Stimulated activated naive B cell treated with anti-CD40 and anti-IgM and Interleukin-4, amounts not matched to agents 10 μg/mL and 1 μg/mL and 100 μg/mL, for 72 hours (primary cell): ENCODE measurements around the gene RHOBTB3.
"Not testable (repeated sequence)": the region's sequence is repeated elsewhere in the genome, so short reads cannot be mapped to it uniquely, and the experiment has no call there.

ENCODE experiments used
- ATAC-seq, 2 donors: fragments of 150-1000 bp; cut with Tn5 transposase; replicated peaks; 2 replicates each; pipeline ENCODE4 v1.10.0; 2021; ENCODE audit warnings: moderate library complexity in 1 of 2
- DNase-seq: peaks from one replicate; pipeline ENCODE4 v3.0.0; 2021
- H3K27ac Mint-ChIP-seq: one replicate; pipeline ENCODE4 v1.8.0; 2022; ENCODE audit warnings: mild to moderate bottlenecking, mixed read lengths
- H3K27me3 Mint-ChIP-seq, 2 donors: one replicate each; pipeline ENCODE4 v1.8.0; 2022; ENCODE audit warnings: mixed read lengths in 2 of 2
- H3K36me3 Mint-ChIP-seq, 2 donors: one replicate each; pipeline ENCODE4 v1.8.0; 2022; ENCODE audit warnings: mixed read lengths in 2 of 2, mild to moderate bottlenecking in 1 of 2
- H3K4me1 Mint-ChIP-seq, 2 donors: one replicate each; pipeline ENCODE4 v1.8.0; 2022; ENCODE audit warnings: mixed read lengths in 2 of 2, mild to moderate bottlenecking in 1 of 2
- H3K4me3 Mint-ChIP-seq, 2 donors: one replicate each; pipeline ENCODE4 v1.8.0; 2022; ENCODE audit warnings: mild to moderate bottlenecking in 2 of 2, mixed read lengths in 2 of 2, moderate library complexity in 1 of 2
- H3K9me3 Mint-ChIP-seq, 2 donors: one replicate each; pipeline ENCODE4 v1.8.0; 2022; ENCODE audit warnings: mixed read lengths in 2 of 2, mild to moderate bottlenecking in 1 of 2

RHOBTB3 gene, protein sequence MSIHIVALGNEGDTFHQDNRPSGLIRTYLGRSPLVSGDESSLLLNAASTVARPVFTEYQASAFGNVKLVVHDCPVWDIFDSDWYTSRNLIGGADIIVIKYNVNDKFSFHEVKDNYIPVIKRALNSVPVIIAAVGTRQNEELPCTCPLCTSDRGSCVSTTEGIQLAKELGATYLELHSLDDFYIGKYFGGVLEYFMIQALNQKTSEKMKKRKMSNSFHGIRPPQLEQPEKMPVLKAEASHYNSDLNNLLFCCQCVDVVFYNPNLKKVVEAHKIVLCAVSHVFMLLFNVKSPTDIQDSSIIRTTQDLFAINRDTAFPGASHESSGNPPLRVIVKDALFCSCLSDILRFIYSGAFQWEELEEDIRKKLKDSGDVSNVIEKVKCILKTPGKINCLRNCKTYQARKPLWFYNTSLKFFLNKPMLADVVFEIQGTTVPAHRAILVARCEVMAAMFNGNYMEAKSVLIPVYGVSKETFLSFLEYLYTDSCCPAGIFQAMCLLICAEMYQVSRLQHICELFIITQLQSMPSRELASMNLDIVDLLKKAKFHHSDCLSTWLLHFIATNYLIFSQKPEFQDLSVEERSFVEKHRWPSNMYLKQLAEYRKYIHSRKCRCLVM

DNA sequence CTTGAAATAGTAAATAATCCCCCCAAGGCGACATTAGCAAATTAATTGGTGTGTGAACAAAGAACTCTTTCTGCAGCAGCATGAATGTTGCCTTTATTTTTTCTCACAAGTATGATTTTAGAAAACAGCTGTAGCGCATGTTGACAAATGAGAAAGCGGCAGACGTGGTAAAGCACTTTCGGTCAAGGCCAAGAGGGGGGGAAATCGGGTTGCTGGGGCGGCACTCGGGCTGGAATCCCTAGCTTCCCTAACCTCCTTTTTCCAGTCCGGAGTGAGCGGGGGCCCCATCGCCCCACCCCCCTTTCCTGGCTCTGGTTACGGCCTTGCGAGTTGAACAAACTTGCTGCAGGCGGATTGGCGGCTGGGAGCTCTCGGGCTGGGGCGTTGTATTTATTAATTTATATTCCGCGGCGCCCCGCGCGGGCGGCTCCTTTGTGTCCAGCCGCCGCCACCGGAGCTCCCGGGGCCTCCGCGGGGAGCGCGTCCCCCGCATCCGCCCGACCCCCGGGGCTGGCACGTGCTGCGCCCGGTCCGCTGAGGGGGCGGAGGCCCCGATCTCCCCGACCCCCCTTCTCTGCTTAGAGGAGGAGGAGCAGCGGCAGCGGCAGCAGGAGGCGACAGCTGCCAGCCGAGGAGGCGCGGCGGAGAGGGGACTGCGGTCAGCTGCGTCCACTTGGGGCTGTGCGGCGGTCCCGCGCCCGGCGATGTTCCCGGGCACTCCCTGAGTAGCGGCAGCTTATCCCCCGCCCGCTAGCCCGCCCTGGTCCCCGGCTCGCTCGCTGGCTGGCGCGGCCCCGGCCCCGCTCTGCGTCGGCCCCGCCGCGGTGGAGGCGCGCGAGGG lies at the start of gene RHOBTB3:
TSS of gene RHOBTB3 (plus strand) at position 607 of the 841 bp plus-strand sequence. CDS start 347 bp downstream, outside the sequence.
- Mint-ChIP-seq H3K4me1 (peaks cover 9 to 15% of the 10 kb centered on the region in 2 donors), H3K36me3 (no peaks in the 10 kb centered on the region), H3K27ac (peak within 1 kb of the TSS; percentile 79), H3K9me3 (no peaks in the 10 kb centered on the region), H3K4me3 (peak within 1 kb of the TSS; percentile 87 to 93), H3K27me3 (peaks cover 16 to 27% of the 10 kb centered on the region in 2 donors)
- DNase-seq (no peak), ATAC-seq (peak; percentile 67 to 72)

DNA sequence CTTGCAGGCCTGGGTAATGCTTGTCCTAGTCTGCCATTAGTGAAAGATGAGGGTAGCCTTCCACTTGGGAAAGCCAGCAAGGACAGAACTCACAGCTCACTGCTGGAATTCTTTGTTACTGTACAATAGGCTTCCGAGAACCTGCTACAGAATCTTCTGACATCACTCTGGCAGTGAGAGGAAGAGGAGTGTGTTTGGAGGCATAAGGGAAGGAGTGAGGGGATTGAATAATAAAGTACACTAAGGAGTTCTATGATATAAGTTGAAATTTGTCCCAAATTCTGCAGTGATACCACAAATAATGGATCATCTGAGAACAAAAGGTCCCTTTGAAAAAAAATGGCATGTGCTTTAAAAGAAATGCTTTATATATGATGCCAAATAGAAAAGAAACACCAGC lies 48.2 kb upstream of the RHOBTB3 start, which contains the start of gene SPATA9:
TSS of gene SPATA9 (minus strand) at position 101 of the 400 bp plus-strand sequence. CDS start 137 bp downstream, outside the sequence.
- peaks cover 10 to 12% of the 10 kb centered on the region in 2 donors for H3K27me3 Mint-ChIP-seq
- H3K9me3 Mint-ChIP-seq, result peaks cover 0 to 1% of the 10 kb centered on the region in 2 donors
- H3K36me3 Mint-ChIP-seq, result no peaks in the 10 kb centered on the region
- DNase-seq, result no peak
- H3K27ac Mint-ChIP-seq, result no peak within 1 kb of the TSS
- H3K4me3 Mint-ChIP-seq, result no peak within 1 kb of the TSS
- no peaks in the 10 kb centered on the region for H3K4me1 Mint-ChIP-seq
- ATAC-seq, result no peak

DNA sequence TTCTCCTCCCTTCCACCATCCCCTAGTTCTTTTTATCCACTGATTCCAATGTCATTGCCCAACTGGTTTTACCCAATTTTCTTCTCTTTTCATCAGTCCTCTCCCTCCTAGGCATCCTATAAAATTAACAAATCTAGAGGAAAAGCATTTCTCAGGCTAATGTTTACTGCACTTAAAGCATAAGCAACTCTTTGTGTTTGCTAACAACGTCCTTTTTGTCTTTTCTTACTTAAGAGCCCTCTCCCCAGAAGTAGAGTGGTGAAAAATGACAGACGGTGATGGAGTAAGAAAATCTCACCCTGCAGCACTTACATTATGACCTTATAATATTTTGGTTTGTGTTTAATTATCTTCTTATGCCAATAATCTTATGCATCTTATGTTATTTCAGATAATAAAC lies 46.8 kb upstream of the RHOBTB3 start:
- Mint-ChIP-seq H3K27ac (no peak overlapping the region), H3K4me1 (no peaks in the 10 kb centered on the region), H3K27me3 (peaks cover 10 to 12% of the 10 kb centered on the region in 2 donors), H3K9me3 (peaks cover 0 to 3% of the 10 kb centered on the region in 2 donors), H3K4me3 (no peak overlapping the region), H3K36me3 (no peaks in the 10 kb centered on the region)
- ATAC-seq, result no peak
- no peak for DNase-seq

DNA sequence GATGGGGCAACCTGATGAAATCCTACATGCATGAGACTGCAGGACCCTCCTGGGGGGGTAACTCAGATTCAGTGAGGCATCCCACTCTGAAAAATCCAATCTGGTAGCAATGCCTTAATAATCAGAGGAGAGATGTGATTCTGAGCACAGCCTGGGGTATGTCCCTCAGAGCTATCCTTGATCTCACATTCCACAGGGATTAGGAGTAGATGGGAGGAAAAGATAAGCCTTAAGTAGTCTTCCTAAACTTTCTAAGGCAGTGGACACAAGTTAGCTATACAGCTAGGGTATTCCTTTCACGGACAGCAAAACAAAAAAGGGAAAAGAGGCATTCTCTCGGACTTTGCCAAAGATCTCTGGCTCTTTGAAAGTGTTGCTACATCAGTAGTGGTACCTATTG lies 44.5 kb upstream of the RHOBTB3 start:
- no peak for DNase-seq
- no peak for ATAC-seq
- peaks cover 5 to 8% of the 10 kb centered on the region in 2 donors for H3K27me3 Mint-ChIP-seq

DNA sequence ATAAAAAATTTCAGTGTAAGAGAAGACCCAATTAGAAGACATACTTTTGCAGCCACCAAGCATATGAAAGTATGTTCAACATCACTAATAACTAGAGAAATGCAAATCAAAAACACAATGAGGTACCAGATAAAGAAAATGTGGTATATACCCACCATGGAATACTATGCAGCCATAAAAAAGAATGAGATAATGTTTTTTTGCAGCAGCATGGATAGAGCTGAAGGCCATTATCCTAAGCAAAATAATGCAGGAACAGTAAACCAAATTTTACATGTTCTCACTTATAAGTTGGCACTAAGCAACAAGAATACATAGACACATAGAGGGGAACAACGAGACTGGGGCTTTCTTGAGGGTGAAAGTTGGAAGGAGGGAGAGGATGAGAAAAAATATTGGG lies 41.5 kb upstream of the RHOBTB3 start:
- DNase-seq, result no peak
- Mint-ChIP-seq H3K4me1 (no peaks in the 10 kb centered on the region), H3K36me3 (no peaks in the 10 kb centered on the region), H3K27me3 (no peaks in the 10 kb centered on the region), H3K4me3 (no peak overlapping the region), H3K27ac (no peak overlapping the region), H3K9me3 (peaks cover 0 to 1% of the 10 kb centered on the region in 2 donors)
- ATAC-seq, result no peak

More for the DNA sequence above, 44.5 kb upstream of the RHOBTB3 start:
- Mint-ChIP-seq H3K27ac (no peak overlapping the region), H3K4me1 (no peaks in the 10 kb centered on the region), H3K9me3 (peaks cover 0 to 3% of the 10 kb centered on the region in 2 donors), H3K4me3 (no peak overlapping the region), H3K36me3 (no peaks in the 10 kb centered on the region)

DNA sequence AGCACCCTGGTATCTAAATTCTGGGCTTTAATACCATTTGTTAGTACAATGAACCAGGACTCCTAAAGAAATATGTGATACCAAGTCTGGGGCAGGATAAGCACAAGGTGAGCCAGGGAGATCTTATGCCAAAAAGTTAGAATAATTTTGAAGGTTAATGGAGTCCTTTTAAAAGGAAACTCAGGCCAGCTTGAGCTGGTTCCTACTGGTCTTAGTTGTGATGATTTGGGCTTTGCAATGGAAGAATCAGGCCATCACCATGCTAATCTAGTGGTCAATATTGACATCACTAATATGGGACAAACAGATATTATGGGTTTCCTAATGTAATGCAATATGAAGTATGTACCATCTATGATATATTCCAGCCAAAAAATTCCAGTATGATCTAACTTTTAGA lies 40.8 kb upstream of the RHOBTB3 start:
- Mint-ChIP-seq H3K36me3 (no peaks in the 10 kb centered on the region), H3K27me3 (no peaks in the 10 kb centered on the region), H3K9me3 (peaks cover 0 to 1% of the 10 kb centered on the region in 2 donors), H3K4me1 (no peaks in the 10 kb centered on the region), H3K27ac (no peak overlapping the region), H3K4me3 (no peak overlapping the region)
- no peak for DNase-seq
- ATAC-seq, result no peak

DNA sequence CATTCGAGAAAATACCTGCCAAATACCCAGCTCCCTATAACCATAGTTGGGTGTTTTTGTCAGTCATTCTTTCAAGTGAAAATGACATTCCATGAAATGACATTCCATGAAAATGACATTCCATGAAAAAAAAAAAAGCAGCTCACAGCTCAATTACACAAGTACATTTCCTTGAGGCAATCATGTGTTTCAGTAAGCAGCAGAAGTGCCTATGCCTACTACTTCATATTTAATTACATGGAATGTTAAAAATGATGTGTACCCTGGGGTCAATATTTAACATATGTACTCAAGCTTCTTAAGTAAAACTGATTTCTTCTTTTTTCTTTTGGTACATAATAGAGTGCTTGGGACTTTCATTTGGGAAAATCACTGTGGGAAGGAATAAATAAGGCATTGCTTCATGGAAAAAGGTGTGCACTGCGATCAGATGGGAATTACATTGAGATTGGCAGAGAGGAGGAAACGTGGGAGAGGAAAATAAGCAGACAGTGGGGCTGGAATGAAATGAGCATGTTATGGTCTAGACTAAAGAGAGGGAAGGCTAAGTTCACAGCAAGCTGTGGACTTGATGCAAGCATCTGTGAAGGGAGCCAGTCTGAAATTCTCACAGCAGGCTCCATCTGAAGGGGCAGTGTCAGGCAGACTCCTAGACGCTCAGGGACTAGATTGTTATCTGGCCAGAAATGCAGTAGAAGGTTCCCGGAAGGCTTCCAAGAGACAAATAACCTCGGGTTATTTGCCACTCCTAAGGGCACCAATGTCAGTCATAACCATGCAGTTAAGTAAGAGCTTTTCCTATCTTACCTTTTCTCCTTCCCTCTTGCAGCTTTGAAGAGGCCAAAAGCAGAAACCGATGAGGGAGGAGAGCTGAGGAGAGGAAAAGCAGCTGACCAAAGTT lies 33.1 kb upstream of the RHOBTB3 start:
- no peaks in the 10 kb centered on the region for H3K9me3 Mint-ChIP-seq
- H3K27ac Mint-ChIP-seq, result no peak overlapping the region
- no peaks in the 10 kb centered on the region for H3K36me3 Mint-ChIP-seq
- H3K4me1 Mint-ChIP-seq, result no peaks in the 10 kb centered on the region
- peaks cover 0 to 5% of the 10 kb centered on the region in 2 donors for H3K27me3 Mint-ChIP-seq
- DNase-seq (no peak), ATAC-seq (no peak)
- no peak overlapping the region for H3K4me3 Mint-ChIP-seq

DNA sequence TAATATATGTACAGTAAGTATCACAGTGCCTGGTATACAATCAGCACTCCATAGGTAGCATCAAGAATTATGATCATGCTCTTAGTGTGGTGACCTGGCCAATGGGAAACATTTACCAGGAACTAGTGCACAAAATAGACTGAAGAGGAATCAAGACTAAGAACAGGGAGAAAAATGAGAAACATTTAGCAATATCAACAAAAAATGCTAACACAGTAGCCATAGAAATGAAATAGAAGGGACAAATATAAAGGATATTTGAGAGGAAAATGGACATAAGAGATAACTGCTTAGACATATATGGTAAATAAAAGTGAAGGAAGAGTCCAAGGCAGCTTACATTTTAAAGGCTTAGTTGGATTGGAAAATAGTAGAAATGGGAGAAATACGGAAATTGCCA lies 31.8 kb upstream of the RHOBTB3 start:
- H3K9me3 Mint-ChIP-seq, result no peaks in the 10 kb centered on the region
- H3K4me1 Mint-ChIP-seq, result no peaks in the 10 kb centered on the region
- peaks cover 0 to 5% of the 10 kb centered on the region in 2 donors for H3K27me3 Mint-ChIP-seq
- no peak for DNase-seq
- H3K4me3 Mint-ChIP-seq, result no peak overlapping the region
- H3K27ac Mint-ChIP-seq, result no peak overlapping the region
- no peaks in the 10 kb centered on the region for H3K36me3 Mint-ChIP-seq
- no peak for ATAC-seq

DNA sequence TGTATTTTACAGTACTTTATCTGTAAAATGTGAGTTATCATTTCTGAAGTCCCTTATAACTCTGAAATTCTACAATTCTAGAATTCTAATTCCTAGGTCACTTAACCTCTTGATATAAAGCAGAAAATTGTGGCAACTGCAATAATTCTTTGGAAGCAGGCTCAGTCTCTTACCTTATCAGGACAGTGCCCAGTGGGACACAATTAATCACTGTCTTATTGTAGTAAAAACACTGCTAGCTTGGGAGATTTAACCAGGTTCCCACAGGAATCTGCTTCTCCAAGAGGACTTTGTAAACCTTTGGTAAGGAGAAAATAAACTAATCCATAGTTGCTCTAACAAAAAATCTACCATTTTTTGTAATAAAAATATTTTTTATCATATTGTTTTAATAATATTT lies 30.1 kb upstream of the RHOBTB3 start:
- Mint-ChIP-seq H3K27ac (no peak overlapping the region), H3K4me1 (no peaks in the 10 kb centered on the region), H3K27me3 (peaks cover 0 to 5% of the 10 kb centered on the region in 2 donors), H3K4me3 (no peak overlapping the region), H3K9me3 (no peaks in the 10 kb centered on the region), H3K36me3 (no peaks in the 10 kb centered on the region)
- DNase-seq (no peak), ATAC-seq (no peak)

DNA sequence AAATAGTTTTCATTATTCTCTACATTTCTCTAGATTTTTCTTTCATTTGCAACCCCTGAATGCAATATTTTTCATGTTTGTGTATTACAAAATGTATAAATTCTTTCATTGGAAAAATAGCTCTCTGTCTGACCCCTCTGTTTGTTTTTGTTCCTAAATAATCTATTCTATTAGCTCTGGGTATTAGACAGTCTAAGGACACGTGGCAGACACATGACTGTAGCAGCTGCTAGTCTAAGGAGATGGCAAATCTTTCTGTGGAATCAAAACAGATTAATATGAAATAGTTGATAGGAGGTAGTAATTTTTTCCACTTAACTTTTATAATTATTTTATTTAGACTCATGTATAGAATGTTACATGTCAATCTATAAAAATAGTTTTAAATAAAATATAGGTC lies 27.0 kb upstream of the RHOBTB3 start:
- H3K27me3 Mint-ChIP-seq, result no peaks in the 10 kb centered on the region
- no peak overlapping the region for H3K27ac Mint-ChIP-seq
- H3K4me3 Mint-ChIP-seq, result no peak overlapping the region
- ATAC-seq, result no peak
- DNase-seq, result no peak
- no peaks in the 10 kb centered on the region for H3K4me1 Mint-ChIP-seq
- H3K9me3 Mint-ChIP-seq, result no peaks in the 10 kb centered on the region
- no peaks in the 10 kb centered on the region for H3K36me3 Mint-ChIP-seq

DNA sequence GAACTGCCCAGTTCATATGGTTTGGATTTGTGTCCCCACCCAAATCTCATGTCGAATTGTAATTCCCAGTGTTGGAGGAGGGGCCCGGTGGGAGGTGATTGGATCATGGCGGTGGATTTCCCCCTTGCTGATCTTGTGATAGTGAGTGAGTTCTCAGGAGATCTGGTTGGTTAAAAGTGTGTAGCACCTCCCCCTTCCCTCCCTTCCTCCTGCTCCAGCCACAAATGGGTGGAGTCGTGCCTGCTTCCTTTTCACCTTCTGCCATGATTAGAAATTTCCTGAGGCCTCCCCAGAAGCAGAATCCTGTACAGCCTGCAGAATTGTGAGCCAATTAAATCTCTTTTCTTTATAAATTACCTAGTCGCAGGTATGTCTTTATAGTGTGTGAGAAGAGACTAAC lies 24.9 kb upstream of the RHOBTB3 start:
- H3K4me1 Mint-ChIP-seq, H3K27ac Mint-ChIP-seq, DNase-seq, H3K27me3 Mint-ChIP-seq, ATAC-seq, H3K9me3 Mint-ChIP-seq, H3K4me3 Mint-ChIP-seq, H3K36me3 Mint-ChIP-seq: not testable (repeated sequence)

DNA sequence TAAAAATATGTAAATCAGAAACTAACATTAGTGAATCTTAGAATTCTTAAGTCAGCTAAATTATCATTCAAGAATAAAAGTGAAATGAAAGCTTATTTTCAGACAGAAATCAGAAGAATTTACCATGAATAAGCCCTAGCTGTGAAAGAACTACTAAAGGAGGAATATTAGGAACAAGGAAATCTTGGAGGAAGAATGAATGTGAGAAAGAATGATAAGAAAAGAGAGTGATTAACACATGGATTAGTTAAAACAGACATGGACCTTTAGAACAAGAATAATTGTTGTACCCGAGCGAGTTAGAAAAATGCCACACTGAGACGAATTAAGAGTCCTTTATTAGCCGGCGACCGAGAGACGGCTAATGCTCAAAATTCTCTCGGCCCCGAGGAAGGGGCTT lies 24.1 kb upstream of the RHOBTB3 start:
- Mint-ChIP-seq H3K27me3 (no peaks in the 10 kb centered on the region), H3K9me3 (no peaks in the 10 kb centered on the region)
- DNase-seq, result no peak

DNA sequence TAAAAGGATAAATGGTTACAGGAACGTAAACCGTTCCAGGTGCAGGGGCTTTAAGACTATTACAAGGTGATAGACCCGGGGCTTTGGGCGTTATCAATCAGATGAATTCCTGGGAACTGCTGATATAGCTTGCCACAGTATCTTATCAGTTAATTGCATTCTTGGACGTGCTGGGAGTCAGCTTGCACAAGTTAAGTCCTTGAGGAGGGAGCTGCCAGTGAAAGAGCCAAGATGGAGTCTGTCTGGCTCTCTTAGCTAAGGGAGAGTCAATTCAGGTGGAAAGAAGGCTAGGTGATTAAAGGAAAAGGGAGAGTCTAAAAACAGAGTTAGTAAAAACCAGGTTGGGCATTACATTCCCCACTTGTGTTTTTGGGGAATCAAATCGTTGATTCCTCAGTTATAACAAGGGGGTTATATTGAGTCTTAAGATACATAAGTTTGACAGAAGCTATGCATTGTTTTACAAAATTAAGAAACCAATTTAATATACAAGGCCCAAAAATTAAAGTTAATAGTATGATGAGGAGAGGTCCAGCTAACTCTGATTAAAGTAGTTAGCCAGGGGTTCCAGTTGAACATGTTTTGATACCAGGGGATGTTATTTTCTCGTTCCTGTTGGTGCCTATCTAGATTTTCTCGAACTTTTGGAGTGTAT lies 23.5 kb upstream of the RHOBTB3 start:
- peak overlapping the region; percentile 20 for H3K27ac Mint-ChIP-seq
- not testable (repeated sequence) for H3K27me3 Mint-ChIP-seq, H3K4me3 Mint-ChIP-seq, DNase-seq, H3K9me3 Mint-ChIP-seq, H3K36me3 Mint-ChIP-seq, ATAC-seq, H3K4me1 Mint-ChIP-seq

More for the DNA sequence above, 24.1 kb upstream of the RHOBTB3 start:
- Mint-ChIP-seq H3K4me1 (no peaks in the 10 kb centered on the region), H3K27ac (no peak overlapping the region), H3K4me3 (no peak overlapping the region), H3K36me3 (no peaks in the 10 kb centered on the region)
- no peak for ATAC-seq
